WTC11 (cell line): ENCODE results near the gene BCL7A. TPM values are rescaled to one million over a fixed set of nuclear protein-coding genes. Genes with fewer than 3 reads are reported as not detected.

ENCODE experiments used
- ATAC-seq: fragments of 200-7000 bp; cut with Tn5 transposase; 2 replicates; pipeline ENCODE4 v1.10.0; 2021; ENCODE audit warnings: mild to moderate bottlenecking, moderate library complexity
- CTCF ChIA-PET: fragments of 300-600 bp; sonication (Branson Sonifier 250); formaldehyde crosslinking; loops from one replicate; lab custom pipeline; 2021; ENCODE audit warnings: antibody characterized with exemption; lab: Charles Lee
- POLR2A ChIA-PET: fragments of 350-600 bp; sonication (Branson Sonifier 250); formaldehyde crosslinking; loops from one replicate; lab custom pipeline; 2021; ENCODE audit warnings: antibody characterized with exemption; lab: Charles Lee
- DNase-seq: peaks from one replicate; pipeline ENCODE4 v3.0.0; 2021; ENCODE audit warnings: low spot score
- H3K27ac Mint-ChIP-seq: 2 replicates; pipeline ENCODE4 v1.8.0; 2021; ENCODE audit warnings: mixed read lengths
- H3K27me3 Mint-ChIP-seq: 2 replicates; pipeline ENCODE4 v1.8.0; 2021; ENCODE audit warnings: low read depth, mild to moderate bottlenecking, moderate library complexity, mixed read lengths
- H3K36me3 Mint-ChIP-seq: 2 replicates; pipeline ENCODE4 v1.8.0; 2021; ENCODE audit warnings: mixed read lengths
- H3K4me1 Mint-ChIP-seq: 2 replicates; pipeline ENCODE4 v1.8.0; 2022; ENCODE audit warnings: mixed read lengths
- H3K4me3 Mint-ChIP-seq: 2 replicates; pipeline ENCODE4 v1.8.0; 2021; ENCODE audit warnings: mild to moderate bottlenecking, moderate library complexity, mixed read lengths
- H3K9me3 Mint-ChIP-seq: 2 replicates; pipeline ENCODE4 v1.8.0; 2021; ENCODE audit warnings: mixed read lengths
- EMX1 ChIP-seq: fragments of 250-450 bp; sonication (Bioruptor Pico); IDR thresholded peaks from 2 replicates; pipeline ENCODE4 v1.8.0; 2021; ENCODE audit warnings: mild to moderate bottlenecking
- ESRRA ChIP-seq: sonication (generic); formaldehyde crosslinking; IDR thresholded peaks from 2 replicates; pipeline ENCODE4 v1.8.1; 2022; ENCODE audit warnings: mild to moderate bottlenecking, missing genetic modification reagents, borderline replicate concordance
- SOX15 ChIP-seq: fragments of 250-450 bp; sonication (Bioruptor Pico); IDR thresholded peaks from 2 replicates; pipeline ENCODE4 v1.9.0; 2021; ENCODE audit warnings: mild to moderate bottlenecking
- ZNF232 ChIP-seq: sonication (generic); formaldehyde crosslinking; IDR thresholded peaks from 2 replicates; pipeline ENCODE4 v1.8.0; 2022; ENCODE audit warnings: mild to moderate bottlenecking, missing genetic modification reagents
- ZNF317 ChIP-seq: sonication (generic); formaldehyde crosslinking; IDR thresholded peaks from 2 replicates; pipeline ENCODE4 v1.8.1; 2023; ENCODE audit warnings: low read depth, mild to moderate bottlenecking, moderate library complexity, missing genetic modification reagents, borderline replicate concordance
- ZNF423 ChIP-seq: fragments of 250-450 bp; sonication (Bioruptor Pico); IDR thresholded peaks from 2 replicates; pipeline ENCODE4 v2.1.2; 2022; ENCODE audit warnings: mild to moderate bottlenecking, moderate library complexity
- total RNA-seq: library from RNA; stranded (reverse); gene quantifications from 3 replicates; pipeline ENCODE4 v1.2.3, GENCODE V29; 2021
- TF ChIP-seq, protein P1 (sequence below): fragments of 250-450 bp; sonication (Bioruptor Pico); IDR thresholded peaks from 2 replicates; pipeline ENCODE4 v1.9.0; 2021; ENCODE audit warnings: mild to moderate bottlenecking
- TF ChIP-seq, protein P2 (sequence below): sonication (generic); formaldehyde crosslinking; IDR thresholded peaks from 2 replicates; pipeline ENCODE4 v1.8.0; 2022; ENCODE audit warnings: missing genetic modification reagents
- TF ChIP-seq, protein P3 (sequence below): sonication (generic); formaldehyde crosslinking; IDR thresholded peaks from 2 replicates; pipeline ENCODE4 v1.8.1; 2022; ENCODE audit warnings: missing genetic modification reagents, borderline replicate concordance
- TF ChIP-seq, protein P4 (sequence below): sonication (generic); formaldehyde crosslinking; IDR thresholded peaks from 2 replicates; pipeline ENCODE4 v1.8.1; 2022; ENCODE audit warnings: mild to moderate bottlenecking, moderate library complexity, missing genetic modification reagents
- TF ChIP-seq, protein P5 (sequence below): sonication (generic); formaldehyde crosslinking; IDR thresholded peaks from 2 replicates; pipeline ENCODE4 v1.8.1; 2022; ENCODE audit warnings: low read depth, mild to moderate bottlenecking, moderate library complexity, missing genetic modification reagents, borderline replicate concordance

Gene BCL7A
- total RNA-seq, 1 experiment from 2014 or later: 19.7 TPM

DNA sequence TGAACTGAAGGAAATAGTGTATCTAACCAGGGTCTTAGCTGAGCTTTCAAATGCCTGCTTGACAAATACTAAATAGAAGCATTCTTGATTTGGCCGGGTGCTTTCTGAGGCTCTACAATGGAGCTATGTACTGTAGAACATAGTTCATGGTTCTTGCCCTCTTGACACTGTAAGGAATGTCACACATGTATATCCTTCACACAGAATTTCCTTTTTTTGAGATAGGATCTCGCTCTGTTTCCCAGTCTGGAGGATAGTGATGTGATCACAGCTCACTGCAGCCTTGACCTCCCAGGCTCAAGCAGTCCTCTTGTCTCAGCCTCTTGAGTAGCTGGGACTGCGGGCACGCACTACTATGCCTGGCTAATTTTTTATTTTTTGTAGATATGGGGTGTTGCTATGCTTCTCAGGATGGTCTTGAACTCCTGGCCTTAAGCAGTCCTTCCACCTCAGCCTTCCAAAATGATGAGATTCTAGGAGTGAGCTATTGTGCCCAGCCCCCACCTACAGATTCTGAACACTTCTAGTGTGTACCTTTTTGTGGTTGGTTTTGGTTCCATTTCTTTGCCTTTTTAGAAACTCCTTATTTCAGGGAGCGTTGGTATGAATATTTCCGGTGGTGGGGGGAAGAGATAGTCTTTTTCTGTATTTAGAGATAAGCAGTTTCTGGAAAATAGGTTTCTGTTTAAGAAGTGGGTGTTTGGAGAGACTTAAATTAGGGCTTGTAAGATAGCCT lies 61.1 kb downstream of the BCL7A start:
- TF ChIP-seq ZNF317 (CRISPR knock-in tag): no peak
- TF ChIP-seq, protein P1, sequence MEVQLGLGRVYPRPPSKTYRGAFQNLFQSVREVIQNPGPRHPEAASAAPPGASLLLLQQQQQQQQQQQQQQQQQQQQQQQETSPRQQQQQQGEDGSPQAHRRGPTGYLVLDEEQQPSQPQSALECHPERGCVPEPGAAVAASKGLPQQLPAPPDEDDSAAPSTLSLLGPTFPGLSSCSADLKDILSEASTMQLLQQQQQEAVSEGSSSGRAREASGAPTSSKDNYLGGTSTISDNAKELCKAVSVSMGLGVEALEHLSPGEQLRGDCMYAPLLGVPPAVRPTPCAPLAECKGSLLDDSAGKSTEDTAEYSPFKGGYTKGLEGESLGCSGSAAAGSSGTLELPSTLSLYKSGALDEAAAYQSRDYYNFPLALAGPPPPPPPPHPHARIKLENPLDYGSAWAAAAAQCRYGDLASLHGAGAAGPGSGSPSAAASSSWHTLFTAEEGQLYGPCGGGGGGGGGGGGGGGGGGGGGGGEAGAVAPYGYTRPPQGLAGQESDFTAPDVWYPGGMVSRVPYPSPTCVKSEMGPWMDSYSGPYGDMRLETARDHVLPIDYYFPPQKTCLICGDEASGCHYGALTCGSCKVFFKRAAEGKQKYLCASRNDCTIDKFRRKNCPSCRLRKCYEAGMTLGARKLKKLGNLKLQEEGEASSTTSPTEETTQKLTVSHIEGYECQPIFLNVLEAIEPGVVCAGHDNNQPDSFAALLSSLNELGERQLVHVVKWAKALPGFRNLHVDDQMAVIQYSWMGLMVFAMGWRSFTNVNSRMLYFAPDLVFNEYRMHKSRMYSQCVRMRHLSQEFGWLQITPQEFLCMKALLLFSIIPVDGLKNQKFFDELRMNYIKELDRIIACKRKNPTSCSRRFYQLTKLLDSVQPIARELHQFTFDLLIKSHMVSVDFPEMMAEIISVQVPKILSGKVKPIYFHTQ (CRISPR knock-in tag): no peak
- Mint-ChIP-seq H3K9me3 (no peaks in the 10 kb centered on the region), H3K27me3 (peaks cover 8% of the 10 kb centered on the region), H3K27ac (no peak overlapping the region), H3K4me3 (no peak overlapping the region), H3K36me3 (peaks cover 11% of the 10 kb centered on the region), H3K4me1 (peaks cover 37% of the 10 kb centered on the region)
- DNase-seq (no peak), ATAC-seq (no peak)
- CTCF ChIA-PET: interaction anchor here (0.7 to 1.3 kb wide), 3 partner anchors 20 to 164 kb away, joined by 3 to 7 read pairs (median 3); partner anchors contain the start of gene CFAP251
- POLR2A ChIA-PET: no interaction called here

DNA sequence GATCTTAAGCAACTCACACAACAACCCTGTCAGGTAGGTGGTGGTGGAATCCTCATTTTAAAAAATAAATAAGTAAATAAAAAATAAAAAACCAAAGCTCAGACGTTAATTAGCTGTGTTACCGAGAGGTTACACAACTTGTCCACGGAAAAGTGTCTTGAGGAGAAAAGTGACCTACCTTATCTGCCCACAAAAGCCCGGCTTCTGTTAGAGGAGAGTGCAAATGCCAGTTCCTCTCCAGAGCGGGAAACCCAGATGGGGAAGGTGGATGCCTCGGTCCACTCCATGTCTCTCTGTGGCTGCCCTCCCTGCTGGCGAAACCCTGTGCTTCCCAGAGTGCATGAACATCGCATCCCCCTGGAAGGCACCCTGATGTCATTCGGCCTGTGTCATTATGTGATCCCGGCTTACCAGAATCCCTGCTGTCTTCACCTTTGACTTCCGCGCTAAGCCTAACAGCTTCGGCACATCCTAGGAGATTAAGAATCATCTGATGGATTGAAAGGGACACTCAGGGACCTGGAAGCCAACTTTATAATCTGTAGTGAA lies 63.2 kb downstream of the BCL7A start:
- ATAC-seq (no peak), DNase-seq (no peak)
- H3K4me3 Mint-ChIP-seq: no peak overlapping the region
- H3K4me1 Mint-ChIP-seq: peaks cover 50% of the 10 kb centered on the region
- H3K36me3 Mint-ChIP-seq: peaks cover 11% of the 10 kb centered on the region
- H3K9me3 Mint-ChIP-seq: no peaks in the 10 kb centered on the region
- H3K27me3 Mint-ChIP-seq: peaks cover 2% of the 10 kb centered on the region; the same call in 1 of the 2 replicates
- ChIA-PET CTCF (no interaction called here), POLR2A (no interaction called here)
- H3K27ac Mint-ChIP-seq: no peak overlapping the region
- TF ChIP-seq ESRRA: no peak

DNA sequence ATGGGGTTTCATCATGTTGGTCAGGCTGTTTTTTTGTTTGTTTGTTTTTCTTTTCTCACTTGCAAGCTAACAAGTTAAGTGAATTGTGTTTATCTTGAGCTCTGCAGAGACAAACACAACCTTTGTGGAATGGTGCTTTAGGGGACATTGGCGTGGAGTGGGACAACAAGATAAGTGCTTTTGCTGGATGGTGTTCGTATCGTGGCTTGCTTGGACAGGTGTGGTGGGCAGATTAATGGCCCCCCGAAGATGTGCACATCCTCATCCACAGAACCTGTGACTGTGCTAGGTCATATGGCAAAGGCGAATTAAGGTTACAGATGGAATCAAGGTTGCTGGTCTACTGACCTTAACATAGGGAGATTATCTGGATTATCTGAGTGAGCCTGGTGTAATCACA lies 63.9 kb downstream of the BCL7A start:
- Mint-ChIP-seq H3K27me3 (no peaks in the 10 kb centered on the region), H3K4me1 (peaks cover 43% of the 10 kb centered on the region), H3K4me3 (no peak overlapping the region)
- CTCF ChIA-PET: interaction anchor here (1.6 kb wide), 1 partner anchor 31 kb away, joined by 7 read pairs; no protein-coding TSS in a partner anchor
- TF ChIP-seq ZNF232 (no peak), ZNF423 (CRISPR knock-in tag) (no peak)
- TF ChIP-seq, protein P2, sequence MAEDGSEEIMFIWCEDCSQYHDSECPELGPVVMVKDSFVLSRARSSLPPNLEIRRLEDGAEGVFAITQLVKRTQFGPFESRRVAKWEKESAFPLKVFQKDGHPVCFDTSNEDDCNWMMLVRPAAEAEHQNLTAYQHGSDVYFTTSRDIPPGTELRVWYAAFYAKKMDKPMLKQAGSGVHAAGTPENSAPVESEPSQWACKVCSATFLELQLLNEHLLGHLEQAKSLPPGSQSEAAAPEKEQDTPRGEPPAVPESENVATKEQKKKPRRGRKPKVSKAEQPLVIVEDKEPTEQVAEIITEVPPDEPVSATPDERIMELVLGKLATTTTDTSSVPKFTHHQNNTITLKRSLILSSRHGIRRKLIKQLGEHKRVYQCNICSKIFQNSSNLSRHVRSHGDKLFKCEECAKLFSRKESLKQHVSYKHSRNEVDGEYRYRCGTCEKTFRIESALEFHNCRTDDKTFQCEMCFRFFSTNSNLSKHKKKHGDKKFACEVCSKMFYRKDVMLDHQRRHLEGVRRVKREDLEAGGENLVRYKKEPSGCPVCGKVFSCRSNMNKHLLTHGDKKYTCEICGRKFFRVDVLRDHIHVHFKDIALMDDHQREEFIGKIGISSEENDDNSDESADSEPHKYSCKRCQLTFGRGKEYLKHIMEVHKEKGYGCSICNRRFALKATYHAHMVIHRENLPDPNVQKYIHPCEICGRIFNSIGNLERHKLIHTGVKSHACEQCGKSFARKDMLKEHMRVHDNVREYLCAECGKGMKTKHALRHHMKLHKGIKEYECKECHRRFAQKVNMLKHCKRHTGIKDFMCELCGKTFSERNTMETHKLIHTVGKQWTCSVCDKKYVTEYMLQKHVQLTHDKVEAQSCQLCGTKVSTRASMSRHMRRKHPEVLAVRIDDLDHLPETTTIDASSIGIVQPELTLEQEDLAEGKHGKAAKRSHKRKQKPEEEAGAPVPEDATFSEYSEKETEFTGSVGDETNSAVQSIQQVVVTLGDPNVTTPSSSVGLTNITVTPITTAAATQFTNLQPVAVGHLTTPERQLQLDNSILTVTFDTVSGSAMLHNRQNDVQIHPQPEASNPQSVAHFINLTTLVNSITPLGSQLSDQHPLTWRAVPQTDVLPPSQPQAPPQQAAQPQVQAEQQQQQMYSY: no peak
- TF ChIP-seq, all 79 proteins: peak for 0
- DNase-seq (no peak), ATAC-seq (no peak)
- H3K36me3 Mint-ChIP-seq: peaks cover 11% of the 10 kb centered on the region
- peak overlapping the region; percentile 72; the same call in 1 of the 2 replicates for H3K27ac Mint-ChIP-seq
- POLR2A ChIA-PET: no interaction called here
- no peaks in the 10 kb centered on the region for H3K9me3 Mint-ChIP-seq

DNA sequence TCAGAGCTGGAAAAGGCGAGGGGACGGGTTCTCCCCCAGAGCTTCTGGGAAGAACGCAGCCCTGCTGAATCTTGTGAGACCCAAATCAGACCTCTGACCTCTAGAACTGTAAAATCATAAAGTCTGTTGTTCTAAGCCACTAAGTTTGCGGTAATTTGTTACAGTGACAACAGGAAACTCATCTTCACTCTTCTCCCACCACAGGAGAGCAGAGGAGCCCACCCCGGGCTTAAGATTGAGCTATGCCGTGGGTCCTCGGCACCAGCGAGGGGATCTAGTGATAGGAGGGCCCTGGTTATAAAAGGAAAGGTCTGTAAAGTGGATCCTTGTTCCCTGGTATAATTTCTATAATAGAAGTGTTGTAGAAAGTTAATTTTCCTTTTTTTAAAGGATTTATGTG lies 64.4 kb downstream of the BCL7A start:
- H3K4me3 Mint-ChIP-seq: no peak overlapping the region
- DNase-seq (no peak), ATAC-seq (no peak)
- no peaks in the 10 kb centered on the region for H3K27me3 Mint-ChIP-seq
- ChIA-PET CTCF (interaction anchor here (1.6 kb wide), 1 partner anchor 32 kb away, joined by 7 read pairs; no protein-coding TSS in a partner anchor), POLR2A (no interaction called here)
- H3K4me1 Mint-ChIP-seq: peaks cover 39% of the 10 kb centered on the region
- no peak overlapping the region for H3K27ac Mint-ChIP-seq
- TF ChIP-seq, protein P3, sequence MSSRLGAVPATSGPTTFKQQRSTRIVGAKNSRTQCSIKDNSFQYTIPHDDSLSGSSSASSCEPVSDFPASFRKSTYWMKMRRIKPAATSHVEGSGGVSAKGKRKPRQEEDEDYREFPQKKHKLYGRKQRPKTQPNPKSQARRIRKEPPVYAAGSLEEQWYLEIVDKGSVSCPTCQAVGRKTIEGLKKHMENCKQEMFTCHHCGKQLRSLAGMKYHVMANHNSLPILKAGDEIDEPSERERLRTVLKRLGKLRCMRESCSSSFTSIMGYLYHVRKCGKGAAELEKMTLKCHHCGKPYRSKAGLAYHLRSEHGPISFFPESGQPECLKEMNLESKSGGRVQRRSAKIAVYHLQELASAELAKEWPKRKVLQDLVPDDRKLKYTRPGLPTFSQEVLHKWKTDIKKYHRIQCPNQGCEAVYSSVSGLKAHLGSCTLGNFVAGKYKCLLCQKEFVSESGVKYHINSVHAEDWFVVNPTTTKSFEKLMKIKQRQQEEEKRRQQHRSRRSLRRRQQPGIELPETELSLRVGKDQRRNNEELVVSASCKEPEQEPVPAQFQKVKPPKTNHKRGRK (CRISPR knock-in tag): no peak
- TF ChIP-seq SOX15 (CRISPR knock-in tag): no peak
- TF ChIP-seq EMX1: no peak
- TF ChIP-seq, protein P4, sequence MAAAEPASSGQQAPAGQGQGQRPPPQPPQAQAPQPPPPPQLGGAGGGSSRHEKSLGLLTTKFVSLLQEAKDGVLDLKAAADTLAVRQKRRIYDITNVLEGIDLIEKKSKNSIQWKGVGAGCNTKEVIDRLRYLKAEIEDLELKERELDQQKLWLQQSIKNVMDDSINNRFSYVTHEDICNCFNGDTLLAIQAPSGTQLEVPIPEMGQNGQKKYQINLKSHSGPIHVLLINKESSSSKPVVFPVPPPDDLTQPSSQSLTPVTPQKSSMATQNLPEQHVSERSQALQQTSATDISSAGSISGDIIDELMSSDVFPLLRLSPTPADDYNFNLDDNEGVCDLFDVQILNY (CRISPR knock-in tag): no peak
- TF ChIP-seq, protein P5, sequence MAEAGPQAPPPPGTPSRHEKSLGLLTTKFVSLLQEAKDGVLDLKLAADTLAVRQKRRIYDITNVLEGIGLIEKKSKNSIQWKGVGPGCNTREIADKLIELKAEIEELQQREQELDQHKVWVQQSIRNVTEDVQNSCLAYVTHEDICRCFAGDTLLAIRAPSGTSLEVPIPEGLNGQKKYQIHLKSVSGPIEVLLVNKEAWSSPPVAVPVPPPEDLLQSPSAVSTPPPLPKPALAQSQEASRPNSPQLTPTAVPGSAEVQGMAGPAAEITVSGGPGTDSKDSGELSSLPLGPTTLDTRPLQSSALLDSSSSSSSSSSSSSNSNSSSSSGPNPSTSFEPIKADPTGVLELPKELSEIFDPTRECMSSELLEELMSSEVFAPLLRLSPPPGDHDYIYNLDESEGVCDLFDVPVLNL (CRISPR knock-in tag): no peak
- H3K9me3 Mint-ChIP-seq: no peaks in the 10 kb centered on the region
- peaks cover 11% of the 10 kb centered on the region for H3K36me3 Mint-ChIP-seq
